H54 (cell line): ENCODE measurements around the gene TBC1D10B.
A peak's percentile ranks its signal among the peaks of the same experiment; 100 is the strongest.
"Not testable (repeated sequence)": the region's sequence is repeated elsewhere in the genome, so short reads cannot be mapped to it uniquely, and the experiment has no call there.

ENCODE experiments used
- DNase-seq: peaks from one replicate; pipeline ENCODE4 v3.0.0; 2011; ENCODE audit warnings: low spot score, mixed read lengths; ENCODE audit not compliant: insufficient read length
- FAIRE-seq: peaks from 3 replicates; lab custom pipeline; 2011; peaks lifted over from hg19 to GRCh38; lab: Jason Lieb, UNC
- POLR2A ChIP-seq: IDR thresholded peaks from 2 replicates; pipeline ENCODE4 v1.6.1; 2011; ENCODE audit warnings: low read depth, mild to moderate bottlenecking, low read length

Gene TBC1D10B

GRCh38 chr16:30351586-30352419 is 18.5 kb downstream of the TBC1D10B start:
- DNase-seq (peak; percentile 57), FAIRE-seq (peak; percentile 90)
- no peak for TF ChIP-seq POLR2A

GRCh38 chr16:30351001-30351441 is 19.3 kb downstream of the TBC1D10B start:
- DNase-seq (no peak), FAIRE-seq (no peak)
- no peak for TF ChIP-seq POLR2A

GRCh38 chr16:30350134-30350871 is 20.0 kb downstream of the TBC1D10B start:
- FAIRE-seq (no peak), DNase-seq (no peak)
- TF ChIP-seq POLR2A: no peak

- no peak for DNase-seq
- TF ChIP-seq POLR2A: no peak
- FAIRE-seq: no peak
Measured at GRCh38 chr16:30349675-30350074, 20.6 kb downstream of the TBC1D10B start.

- no peak for TF ChIP-seq POLR2A
- no peak for FAIRE-seq
- no peak for DNase-seq
Measured at GRCh38 chr16:30348929-30349328, 21.4 kb downstream of the TBC1D10B start.

- FAIRE-seq (no peak), DNase-seq (no peak)
- TF ChIP-seq POLR2A: no peak
Measured at GRCh38 chr16:30348113-30348512, 22.2 kb downstream of the TBC1D10B start.

DNA sequence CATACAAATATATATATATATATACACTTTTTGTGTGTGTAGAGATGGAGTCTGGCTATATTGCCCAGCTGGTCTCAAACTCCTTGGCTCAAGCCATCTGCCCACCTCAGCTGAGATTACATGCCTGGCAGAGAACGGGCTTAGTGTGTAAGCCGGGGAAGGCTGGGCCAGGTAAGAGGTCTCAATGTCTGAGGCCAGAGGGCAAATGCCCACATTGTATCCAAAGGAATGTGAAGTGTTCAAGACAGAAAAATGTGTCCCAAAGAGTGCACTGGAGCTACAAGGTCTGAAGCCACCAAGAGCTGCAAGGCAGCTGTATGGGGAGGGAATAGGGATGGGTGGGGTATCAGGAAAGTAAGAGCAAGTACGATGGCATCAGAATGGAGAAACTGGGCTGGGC is 24.0 kb downstream of the TBC1D10B start:
- DNase-seq (no peak), FAIRE-seq (no peak)
- TF ChIP-seq POLR2A: no peak

DNA sequence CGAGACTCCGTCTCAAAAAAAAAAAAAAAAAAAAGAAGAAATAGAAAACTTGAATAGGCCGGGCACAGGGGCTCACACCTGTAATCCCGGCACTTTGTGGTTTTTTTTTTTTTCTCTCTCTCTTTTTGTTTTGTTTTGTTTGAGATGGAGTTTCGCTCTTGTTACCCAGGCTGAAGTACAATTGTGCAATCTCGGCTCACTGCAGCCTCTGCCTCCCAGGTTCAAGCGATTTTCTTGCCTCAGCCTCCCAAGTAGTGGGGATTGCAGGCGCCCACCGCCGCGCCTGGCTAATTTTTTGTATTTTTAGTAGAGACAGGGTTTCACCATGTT is 26.8 kb downstream of the TBC1D10B start:
- FAIRE-seq: not testable (repeated sequence)

DNA sequence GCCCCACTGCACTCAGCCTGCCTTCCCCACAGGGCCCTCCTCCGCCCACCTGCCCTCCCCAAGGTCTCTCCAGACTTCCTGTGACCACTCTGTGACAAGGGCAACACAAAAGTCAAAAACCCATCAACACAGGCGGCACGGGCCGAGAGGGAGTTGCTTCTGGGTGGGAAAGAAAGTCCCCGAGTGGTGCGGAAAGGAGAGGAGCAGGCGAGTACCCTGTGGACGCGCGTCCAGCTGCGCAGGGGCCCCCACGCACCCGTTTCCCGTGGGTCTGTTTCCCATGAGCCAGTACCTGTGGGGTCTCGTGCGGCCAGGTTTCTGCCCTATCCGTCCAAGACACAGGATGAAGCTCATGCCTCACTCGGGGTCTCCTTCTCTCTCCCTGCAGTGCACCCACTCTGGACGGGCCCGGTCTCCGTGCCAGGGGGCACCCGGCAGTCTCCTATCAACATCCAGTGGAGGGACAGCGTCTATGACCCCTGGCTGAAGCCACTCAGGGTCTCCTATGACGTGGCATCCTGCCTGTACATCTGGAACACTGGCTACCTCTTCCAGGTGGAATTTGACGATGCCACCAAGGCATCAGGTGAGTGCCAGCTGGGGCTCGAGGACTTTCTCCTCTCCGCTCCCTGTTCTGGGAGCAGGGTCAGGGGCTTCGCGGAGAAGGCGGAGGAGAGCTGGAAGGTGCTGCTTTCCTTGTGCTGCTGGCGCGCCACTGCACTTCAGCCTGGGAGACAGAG is 27.4 kb downstream of the TBC1D10B start:
- no peak for TF ChIP-seq POLR2A
- no peak for DNase-seq
- no peak for FAIRE-seq

More for the DNA sequence above, 26.8 kb downstream of the TBC1D10B start:
- DNase-seq: not testable (repeated sequence)

GRCh38 chr16:30341971-30342370 is 28.3 kb downstream of the TBC1D10B start:
- not testable (repeated sequence) for FAIRE-seq, DNase-seq

- FAIRE-seq (no peak), DNase-seq (no peak)
- no peak for TF ChIP-seq POLR2A
Measured at GRCh38 chr16:30340621-30341020, 29.7 kb downstream of the TBC1D10B start.

GRCh38 chr16:30338715-30339114 is 31.6 kb downstream of the TBC1D10B start:
- DNase-seq, FAIRE-seq: not testable (repeated sequence)

GRCh38 chr16:30337964-30338357 is 32.3 kb downstream of the TBC1D10B start:
- not testable (repeated sequence) for DNase-seq, FAIRE-seq

- FAIRE-seq (peak; percentile 20), DNase-seq (no peak)
- TF ChIP-seq POLR2A: no peak
Measured at GRCh38 chr16:30335598-30336474, 34.5 kb downstream of the TBC1D10B start.
